ENCODE data around the gene BCAS3. TPM values are rescaled to one million over a fixed set of nuclear protein-coding genes. Genes with fewer than 3 reads are reported as not detected.

The BCAS3 gene
- total RNA-seq, 4 donors from 2014 or later, result 18.2 to 60.6 (median 23.4) TPM

GRCh38 chr17:60704170-60704569, 26.5 kb downstream of the BCAS3 start:
- no peak for ATAC-seq

GRCh38 chr17:60712675-60713074, 35.0 kb downstream of the BCAS3 start:
- DNase-seq (no peak), ATAC-seq (no peak)
- Histone ChIP-seq H3K27me3 (no peaks in the 10 kb centered on the region), H3K27ac (no peak overlapping the region), H3K36me3 (peaks cover 0 to 20% of the 10 kb centered on the region in 2 donors), H3K4me1 (no peaks in the 10 kb centered on the region), H3K9me3 (no peaks in the 10 kb centered on the region), H3K4me3 (no peak overlapping the region)
- TF ChIP-seq CTCF (IDR thresholded peaks at IDR 0.05 in 4 of 5, conservative IDR thresholded peaks at IDR 0.05 in 1 of 5) (no peak), POLR2A (IDR thresholded peaks at IDR 0.05) (no peak)
- intact Hi-C loops (cut with DNase I; ENCODE audit: low total_unique reads), result no loop called here
- in situ Hi-C loops (cut with MboI; ENCODE audit: low sequenced_read_pairs in 4 of 4), result loop anchor here in 3 of 4 donors (25.0 kb wide), 2 partner anchors 675 to 1125 kb away; partner anchors contain the start of gene TBX2 (in 2 of the 3)

More at GRCh38 chr17:60704170-60704569, 26.5 kb downstream of the BCAS3 start:
- Histone ChIP-seq H3K4me1 (no peaks in the 10 kb centered on the region), H3K36me3 (peaks cover 0 to 12% of the 10 kb centered on the region in 2 donors), H3K9me3 (no peaks in the 10 kb centered on the region), H3K27me3 (no peaks in the 10 kb centered on the region), H3K4me3 (no peak overlapping the region), H3K27ac (no peak overlapping the region)
- DNase-seq, result no peak
- intact Hi-C loops (cut with DNase I; ENCODE audit: low total_unique reads) (no loop called here), in situ Hi-C loops (cut with MboI; ENCODE audit: low sequenced_read_pairs in 4 of 4) (loop anchor here in 3 of 4 donors (10.0 to 25.0 kb wide), 3 partner anchors 61 to 1133 kb away; partner anchors contain the start of gene TBX2 (in 2 of the 3))
- no peak for TF ChIP-seq POLR2A (IDR thresholded peaks at IDR 0.05)
- no peak for TF ChIP-seq CTCF (IDR thresholded peaks at IDR 0.05 in 4 of 5, conservative IDR thresholded peaks at IDR 0.05 in 1 of 5)

- TF ChIP-seq CTCF (IDR thresholded peaks at IDR 0.05 in 4 of 5, conservative IDR thresholded peaks at IDR 0.05 in 1 of 5) (no peak), POLR2A (IDR thresholded peaks at IDR 0.05) (no peak)
- DNase-seq, result no peak
- no peak overlapping the region for H3K4me3 ChIP-seq
- H3K27ac ChIP-seq, result no peak overlapping the region
- peaks cover 0 to 16% of the 10 kb centered on the region in 2 donors for H3K36me3 ChIP-seq
- H3K27me3 ChIP-seq, result no peaks in the 10 kb centered on the region
- no peak for ATAC-seq
- intact Hi-C loops (cut with DNase I; ENCODE audit: low total_unique reads), result no loop called here
- in situ Hi-C loops (cut with MboI; ENCODE audit: low sequenced_read_pairs in 4 of 4), result loop anchor here in 3 of 4 donors (25.0 kb wide), 2 partner anchors 674 to 1124 kb away; partner anchors contain the start of gene TBX2 (in 2 of the 3)
- H3K9me3 ChIP-seq, result no peaks in the 10 kb centered on the region
- H3K4me1 ChIP-seq, result no peaks in the 10 kb centered on the region
Observed at GRCh38 chr17:60713608-60714007, 36.0 kb downstream of the BCAS3 start.

- no peaks in the 10 kb centered on the region for H3K27me3 ChIP-seq
- no peaks in the 10 kb centered on the region for H3K9me3 ChIP-seq
- no peak overlapping the region for H3K4me3 ChIP-seq
- no peak overlapping the region for H3K27ac ChIP-seq
- intact Hi-C loops (cut with DNase I; ENCODE audit: low total_unique reads), result no loop called here
- H3K4me1 ChIP-seq, result peaks cover 0 to 3% of the 10 kb centered on the region in 2 donors
- in situ Hi-C loops (cut with MboI; ENCODE audit: low sequenced_read_pairs in 4 of 4), result loop anchor here in 3 of 4 donors (25.0 kb wide), 2 partner anchors 671 to 1121 kb away; partner anchors contain the start of gene TBX2 (in 2 of the 3)
- TF ChIP-seq CTCF (IDR thresholded peaks at IDR 0.05 in 4 of 5, conservative IDR thresholded peaks at IDR 0.05 in 1 of 5) (no peak), POLR2A (IDR thresholded peaks at IDR 0.05) (no peak)
- no peak for ATAC-seq
- H3K36me3 ChIP-seq, result no peaks in the 10 kb centered on the region
- no peak for DNase-seq
Observed at GRCh38 chr17:60716766-60717165, 39.1 kb downstream of the BCAS3 start.
